BE2C (cell line): ENCODE measurements around the gene ATP6AP2.

Experiments
- DNase-seq: peaks from one replicate; pipeline ENCODE4 v3.0.0-alpha.2; 2020
- H3K27me3 ChIP-seq: fragments of 250-450 bp; sonication (Bioruptor Pico); 2 replicates; pipeline ENCODE4 v1.5.1; 2020; ENCODE audit warnings: mild to moderate bottlenecking
- H3K36me3 ChIP-seq: fragments of 250-450 bp; sonication (Bioruptor Pico); 2 replicates; pipeline ENCODE4 v1.5.1; 2020; ENCODE audit warnings: mild to moderate bottlenecking
- H3K4me1 ChIP-seq: fragments of 250-450 bp; sonication (Bioruptor Pico); 2 replicates; pipeline ENCODE4 v1.5.1; 2020
- H3K4me3 ChIP-seq: 2 replicates; pipeline ENCODE4 v1.5.1; 2011; ENCODE audit warnings: low read depth, low read length
- H3K9me3 ChIP-seq: fragments of 250-450 bp; sonication (Bioruptor Pico); 2 replicates; pipeline ENCODE4 v1.5.1; 2020
- TF ChIP-seq, protein P1 (sequence below): IDR thresholded peaks from 2 replicates; pipeline ENCODE4 v1.5.1; 2012; ENCODE audit warnings: mild to moderate bottlenecking, low read depth, low read length

Gene ATP6AP2

DNA sequence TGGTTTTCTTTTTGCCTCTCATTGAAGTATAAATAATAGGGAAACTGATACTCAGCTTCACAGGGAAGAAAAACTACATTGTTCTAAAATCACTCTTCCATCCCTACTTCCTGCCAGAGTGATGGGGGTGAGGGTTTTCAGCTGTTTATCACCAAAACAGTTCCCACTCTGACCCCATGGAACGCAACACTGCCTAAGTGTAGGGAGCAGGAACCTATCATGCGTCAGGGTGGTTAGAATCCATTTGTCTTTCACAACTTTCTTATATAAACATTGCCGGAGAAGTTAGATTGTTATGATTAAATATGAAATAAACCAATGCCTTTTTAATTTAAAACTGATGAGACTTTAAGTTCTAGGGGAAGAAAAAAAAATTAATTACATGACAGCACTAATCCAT, 26.6 kb downstream of the ATP6AP2 start:
- DNase-seq, result no peak

DNA sequence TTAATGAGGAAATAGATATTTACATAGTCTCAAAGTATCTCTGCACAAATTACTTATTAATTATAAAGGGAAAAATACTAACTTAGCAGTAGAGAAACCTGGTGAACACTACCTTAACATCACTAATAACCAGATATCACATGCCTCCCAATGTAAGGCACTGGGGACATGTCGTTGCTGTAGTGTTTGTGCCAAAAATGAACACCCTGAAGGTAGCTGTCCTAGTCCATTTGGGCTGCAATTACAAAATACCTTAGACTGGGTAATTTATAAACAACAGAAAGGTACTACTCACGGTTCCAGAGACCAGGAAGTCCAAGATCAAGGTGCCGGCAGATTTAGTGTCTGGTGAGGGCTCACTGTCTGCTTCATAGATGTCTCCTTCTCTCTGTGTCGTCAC, 31.7 kb downstream of the ATP6AP2 start:
- H3K27me3 ChIP-seq, result no peaks in the 10 kb centered on the region
- no peaks in the 10 kb centered on the region for H3K36me3 ChIP-seq
- TF ChIP-seq, protein P1, sequence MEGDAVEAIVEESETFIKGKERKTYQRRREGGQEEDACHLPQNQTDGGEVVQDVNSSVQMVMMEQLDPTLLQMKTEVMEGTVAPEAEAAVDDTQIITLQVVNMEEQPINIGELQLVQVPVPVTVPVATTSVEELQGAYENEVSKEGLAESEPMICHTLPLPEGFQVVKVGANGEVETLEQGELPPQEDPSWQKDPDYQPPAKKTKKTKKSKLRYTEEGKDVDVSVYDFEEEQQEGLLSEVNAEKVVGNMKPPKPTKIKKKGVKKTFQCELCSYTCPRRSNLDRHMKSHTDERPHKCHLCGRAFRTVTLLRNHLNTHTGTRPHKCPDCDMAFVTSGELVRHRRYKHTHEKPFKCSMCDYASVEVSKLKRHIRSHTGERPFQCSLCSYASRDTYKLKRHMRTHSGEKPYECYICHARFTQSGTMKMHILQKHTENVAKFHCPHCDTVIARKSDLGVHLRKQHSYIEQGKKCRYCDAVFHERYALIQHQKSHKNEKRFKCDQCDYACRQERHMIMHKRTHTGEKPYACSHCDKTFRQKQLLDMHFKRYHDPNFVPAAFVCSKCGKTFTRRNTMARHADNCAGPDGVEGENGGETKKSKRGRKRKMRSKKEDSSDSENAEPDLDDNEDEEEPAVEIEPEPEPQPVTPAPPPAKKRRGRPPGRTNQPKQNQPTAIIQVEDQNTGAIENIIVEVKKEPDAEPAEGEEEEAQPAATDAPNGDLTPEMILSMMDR, result no peak
- H3K4me3 ChIP-seq, result no peak overlapping the region
- no peaks in the 10 kb centered on the region for H3K9me3 ChIP-seq
- DNase-seq, result no peak
- no peaks in the 10 kb centered on the region for H3K4me1 ChIP-seq

More for the DNA sequence above, 26.6 kb downstream of the ATP6AP2 start:
- Histone ChIP-seq H3K4me1 (no peaks in the 10 kb centered on the region), H3K9me3 (no peaks in the 10 kb centered on the region), H3K4me3 (no peak overlapping the region), H3K27me3 (no peaks in the 10 kb centered on the region), H3K36me3 (no peaks in the 10 kb centered on the region)
- TF ChIP-seq, protein P1, result no peak

DNA sequence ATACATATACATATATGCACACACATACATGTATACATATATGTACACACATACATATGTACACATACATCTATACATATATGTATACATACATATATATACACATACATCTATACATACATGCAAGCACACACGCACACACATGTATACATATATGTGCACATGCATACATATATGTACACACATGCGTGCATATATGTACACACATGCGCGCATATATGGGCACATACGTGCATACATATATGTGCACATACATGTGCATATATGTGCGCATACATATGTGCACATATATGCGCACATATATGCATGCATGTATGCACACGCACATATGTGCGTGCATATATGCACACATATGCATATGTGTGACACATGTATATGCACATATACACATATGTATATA, 35.2 kb downstream of the ATP6AP2 start:
- TF ChIP-seq, protein P1, result no peak
- DNase-seq, result no peak
- Histone ChIP-seq H3K4me1 (no peaks in the 10 kb centered on the region), H3K36me3 (no peaks in the 10 kb centered on the region), H3K9me3 (no peaks in the 10 kb centered on the region), H3K27me3 (no peaks in the 10 kb centered on the region), H3K4me3 (no peak overlapping the region)

DNA sequence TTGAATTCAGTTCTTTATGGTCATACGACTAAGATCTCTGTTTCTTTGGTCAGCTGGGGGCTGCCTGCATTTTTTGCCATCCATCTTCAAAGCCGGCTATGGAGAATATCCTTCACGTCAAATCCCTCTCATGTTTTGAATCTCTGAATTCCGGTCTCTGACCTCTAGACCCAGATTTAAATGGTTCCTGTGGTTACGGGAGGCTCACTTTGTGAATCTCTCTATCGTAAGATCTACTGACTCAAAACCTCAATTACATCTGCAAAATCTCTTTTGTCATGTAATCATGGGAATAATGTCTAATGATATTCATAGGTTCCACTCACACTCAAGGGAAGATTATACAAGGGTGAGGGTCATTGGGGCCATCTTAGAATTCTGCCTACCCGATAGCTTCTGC, 36.8 kb downstream of the ATP6AP2 start:
- TF ChIP-seq, protein P1, result no peak
- Histone ChIP-seq H3K9me3 (no peaks in the 10 kb centered on the region), H3K4me3 (no peak overlapping the region), H3K36me3 (no peaks in the 10 kb centered on the region), H3K27me3 (no peaks in the 10 kb centered on the region), H3K4me1 (no peaks in the 10 kb centered on the region)
- no peak for DNase-seq

DNA sequence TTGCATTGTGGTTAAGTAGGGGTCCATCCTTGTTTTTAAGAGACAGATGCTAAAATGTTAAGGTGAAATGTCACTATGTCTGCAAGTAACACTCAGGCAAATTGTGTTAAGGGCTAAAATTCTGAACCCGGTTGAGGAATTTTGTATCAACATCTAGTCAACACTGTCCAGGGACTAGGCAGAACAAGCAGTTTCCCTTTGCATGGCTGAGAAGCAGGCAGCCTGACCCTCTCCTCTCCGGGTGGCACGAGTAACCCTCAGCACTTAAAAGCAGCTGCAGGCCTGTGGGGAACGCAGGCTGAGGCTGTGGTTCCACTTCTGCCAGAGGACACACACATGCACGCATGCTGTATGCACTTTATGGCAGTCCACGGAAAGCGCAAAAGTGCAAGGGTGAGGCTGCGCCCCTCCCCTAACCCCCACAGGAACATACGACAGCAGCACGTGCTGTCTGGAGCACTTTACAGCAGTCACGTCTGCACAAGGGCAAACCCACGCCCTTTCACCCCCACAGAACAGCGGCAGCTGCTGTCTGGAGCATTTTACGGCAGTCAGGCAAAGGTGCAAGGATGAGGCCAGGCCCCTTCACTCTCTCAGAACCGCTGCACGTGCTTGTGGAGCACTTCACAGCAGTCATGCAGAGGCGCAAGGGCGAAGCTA, 41.8 kb downstream of the ATP6AP2 start:
- Histone ChIP-seq H3K36me3 (no peaks in the 10 kb centered on the region), H3K27me3 (no peaks in the 10 kb centered on the region), H3K4me3 (no peak overlapping the region), H3K9me3 (no peaks in the 10 kb centered on the region), H3K4me1 (no peaks in the 10 kb centered on the region)
- TF ChIP-seq, protein P1, result no peak
- no peak for DNase-seq

DNA sequence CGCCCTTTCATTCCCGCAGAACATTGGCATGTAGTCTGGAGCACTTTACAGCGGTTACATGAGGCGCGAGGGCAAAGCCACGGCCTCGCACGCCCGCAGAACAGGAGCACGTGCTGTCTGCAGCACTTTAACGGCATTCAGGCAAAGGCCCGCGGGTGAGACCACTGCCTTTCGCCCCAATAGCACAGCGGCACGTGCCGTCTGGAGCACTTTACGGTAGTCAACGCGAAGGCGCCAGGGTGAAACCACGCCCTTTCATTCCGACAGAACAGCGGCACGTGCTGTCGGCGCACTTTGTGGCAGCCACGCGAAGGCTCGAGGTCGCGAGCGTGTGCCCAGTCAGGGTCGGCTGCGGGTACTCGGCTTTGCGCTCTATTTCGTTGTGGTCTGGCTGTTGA, 42.4 kb downstream of the ATP6AP2 start, which contains the start of gene MPC1L:
TSS of gene MPC1L (plus strand) at position 290 of the 398 bp plus-strand sequence. CDS start 138 bp downstream, outside the sequence.
- no peaks in the 10 kb centered on the region for H3K36me3 ChIP-seq
- H3K27me3 ChIP-seq, result no peaks in the 10 kb centered on the region
- no peaks in the 10 kb centered on the region for H3K9me3 ChIP-seq
- no peaks in the 10 kb centered on the region for H3K4me1 ChIP-seq
- no peak within 1 kb of the TSS for H3K4me3 ChIP-seq
- DNase-seq, result no peak
- TF ChIP-seq, protein P1, result no peak
